SK-N-MC (cell line): ENCODE results near the gene ELOB.

ENCODE experiments used
- DNase-seq: peaks from one replicate; pipeline ENCODE4 v3.0.0-alpha.2; 2011; ENCODE audit warnings: low read depth, low spot score
- H3K27ac ChIP-seq: fragments of 200-600 bp; sonication (generic); 2 replicates; pipeline ENCODE4 v1.5.1; 2016; ENCODE audit warnings: mixed run types
- H3K36me3 ChIP-seq: fragments of 200-600 bp; sonication (generic); 2 replicates; pipeline ENCODE4 v1.6.1; 2017; ENCODE audit warnings: antibody characterized with exemption, low read length, mixed read lengths; ENCODE audit not compliant: insufficient read depth
- H3K4me3 ChIP-seq: fragments of 200-600 bp; sonication (generic); 2 replicates; pipeline ENCODE4 v1.5.1; 2016
- H3K9ac ChIP-seq: fragments of 200-600 bp; sonication (generic); 2 replicates; pipeline ENCODE4 v1.8.0; 2017; ENCODE audit warnings: mixed run types, mixed read lengths; ENCODE audit not compliant: insufficient read length
- H3K9me3 ChIP-seq: fragments of 200-600 bp; sonication (generic); 2 replicates; pipeline ENCODE4 v1.6.1; 2017; ENCODE audit warnings: low read depth, mild to moderate bottlenecking, antibody characterized with exemption, low read length, moderate library complexity, mixed read lengths
- EZH2 ChIP-seq: fragments of 200-600 bp; sonication (generic); IDR thresholded peaks from one replicate; pipeline ENCODE4 v1.6.1; 2017; ENCODE audit warnings: antibody characterized with exemption
- FOXP2 ChIP-seq: optimal IDR thresholded peaks from 2 replicates; pipeline ENCODE3; 2011; ENCODE audit warnings: mild to moderate bottlenecking, moderate library complexity; ENCODE audit not compliant: insufficient read depth; ENCODE audit errors: extremely low read length, control extremely low read depth
- POLR2AphosphoS5 ChIP-seq: IDR thresholded peaks from 2 replicates; pipeline ENCODE4 v1.6.1; 2012; ENCODE audit warnings: mild to moderate bottlenecking, low read depth, low read length, borderline replicate concordance

The ELOB gene

DNA sequence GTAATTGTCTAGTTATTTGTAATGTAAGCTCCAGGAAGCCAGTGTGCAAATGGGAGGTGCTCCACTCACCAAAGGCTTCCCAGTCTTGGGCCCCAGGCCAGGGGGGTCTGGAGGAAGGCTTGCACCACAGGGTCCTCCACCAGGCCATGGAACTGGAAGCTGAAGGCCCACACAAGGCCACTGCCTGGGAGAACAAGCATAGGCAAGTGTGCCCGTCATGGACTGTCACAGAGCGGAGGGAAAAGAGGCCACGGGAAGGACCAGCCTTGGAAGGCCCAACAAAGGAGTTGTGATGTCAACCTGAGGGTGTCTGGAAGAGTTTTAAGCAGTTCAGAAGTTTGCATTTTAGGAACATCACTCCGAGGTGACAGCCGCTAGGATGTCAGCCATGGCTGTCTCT, 27.6 kb downstream of the ELOB start:
- H3K4me3 ChIP-seq: no peak overlapping the region
- DNase-seq: no peak
- no peak overlapping the region for H3K27ac ChIP-seq
- no peak overlapping the region for H3K9ac ChIP-seq
- H3K9me3 ChIP-seq: no peaks in the 10 kb centered on the region
- peaks cover 12% of the 10 kb centered on the region for H3K36me3 ChIP-seq
- TF ChIP-seq EZH2 (no peak), FOXP2 (no peak), POLR2AphosphoS5 (no peak)

DNA sequence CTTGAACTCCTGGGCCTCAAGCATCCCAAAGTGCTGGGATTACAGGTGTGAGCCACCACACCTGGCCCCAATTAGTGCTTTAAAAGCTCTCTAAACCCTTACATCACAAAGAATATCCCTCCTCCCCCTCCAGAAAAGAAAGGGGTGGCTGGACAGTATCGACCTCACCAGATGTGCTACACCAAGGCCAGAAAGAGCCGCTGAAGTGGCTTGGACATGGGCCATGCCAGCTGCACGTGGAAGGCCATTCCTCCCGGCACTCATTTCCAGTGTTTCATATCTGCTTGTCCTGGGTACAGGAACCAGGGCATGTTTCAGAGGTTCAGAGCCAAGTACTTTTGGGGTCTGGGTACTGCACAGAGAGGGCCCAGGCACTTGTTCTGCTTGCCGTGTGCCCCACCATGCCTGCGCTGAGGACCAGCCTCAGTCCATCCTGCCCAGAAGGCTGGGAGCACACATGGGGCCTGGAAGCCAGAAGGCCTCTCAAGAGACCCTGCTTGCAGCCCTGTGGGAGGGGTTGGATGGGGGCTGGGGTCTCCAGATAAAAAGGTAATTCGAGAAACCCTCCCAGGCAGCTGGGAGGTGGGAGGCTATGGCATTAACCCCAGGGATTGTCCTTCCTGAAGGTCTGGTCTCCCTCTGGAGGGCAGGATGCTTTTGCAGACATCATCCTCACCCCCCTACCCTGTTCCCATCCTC, 28.2 kb downstream of the ELOB start:
- no peak overlapping the region for H3K27ac ChIP-seq
- DNase-seq: no peak
- TF ChIP-seq FOXP2 (no peak), EZH2 (no peak), POLR2AphosphoS5 (no peak)
- H3K36me3 ChIP-seq: peaks cover 6% of the 10 kb centered on the region
- no peak overlapping the region for H3K9ac ChIP-seq
- no peaks in the 10 kb centered on the region for H3K9me3 ChIP-seq
- H3K4me3 ChIP-seq: no peak overlapping the region

DNA sequence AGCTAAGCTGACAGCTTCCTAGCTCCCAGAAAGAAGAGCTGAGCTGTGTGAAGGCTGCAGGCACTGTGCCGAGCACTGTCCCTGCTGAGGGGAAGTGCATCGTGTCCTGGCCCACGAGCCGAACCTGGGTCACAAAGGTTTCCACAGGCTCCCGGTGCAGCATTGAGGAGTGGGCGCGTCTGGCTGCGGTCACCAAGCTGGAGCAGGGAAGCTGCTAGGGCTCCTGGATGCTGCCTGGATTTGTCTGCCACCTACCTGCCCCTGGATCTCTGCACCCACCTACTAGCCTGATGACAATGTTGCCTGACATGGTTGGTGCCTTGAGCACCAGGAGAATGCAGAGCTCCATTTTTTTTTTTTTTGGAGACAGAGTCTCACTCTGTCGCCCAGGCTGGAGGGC, 31.1 kb downstream of the ELOB start:
- DNase-seq: no peak
- H3K27ac ChIP-seq: no peak overlapping the region
- no peak overlapping the region for H3K9ac ChIP-seq
- H3K36me3 ChIP-seq: no peaks in the 10 kb centered on the region
- H3K4me3 ChIP-seq: no peak overlapping the region
- H3K9me3 ChIP-seq: no peaks in the 10 kb centered on the region
- no peak for TF ChIP-seq EZH2
- TF ChIP-seq POLR2AphosphoS5: no peak
- no peak for TF ChIP-seq FOXP2

DNA sequence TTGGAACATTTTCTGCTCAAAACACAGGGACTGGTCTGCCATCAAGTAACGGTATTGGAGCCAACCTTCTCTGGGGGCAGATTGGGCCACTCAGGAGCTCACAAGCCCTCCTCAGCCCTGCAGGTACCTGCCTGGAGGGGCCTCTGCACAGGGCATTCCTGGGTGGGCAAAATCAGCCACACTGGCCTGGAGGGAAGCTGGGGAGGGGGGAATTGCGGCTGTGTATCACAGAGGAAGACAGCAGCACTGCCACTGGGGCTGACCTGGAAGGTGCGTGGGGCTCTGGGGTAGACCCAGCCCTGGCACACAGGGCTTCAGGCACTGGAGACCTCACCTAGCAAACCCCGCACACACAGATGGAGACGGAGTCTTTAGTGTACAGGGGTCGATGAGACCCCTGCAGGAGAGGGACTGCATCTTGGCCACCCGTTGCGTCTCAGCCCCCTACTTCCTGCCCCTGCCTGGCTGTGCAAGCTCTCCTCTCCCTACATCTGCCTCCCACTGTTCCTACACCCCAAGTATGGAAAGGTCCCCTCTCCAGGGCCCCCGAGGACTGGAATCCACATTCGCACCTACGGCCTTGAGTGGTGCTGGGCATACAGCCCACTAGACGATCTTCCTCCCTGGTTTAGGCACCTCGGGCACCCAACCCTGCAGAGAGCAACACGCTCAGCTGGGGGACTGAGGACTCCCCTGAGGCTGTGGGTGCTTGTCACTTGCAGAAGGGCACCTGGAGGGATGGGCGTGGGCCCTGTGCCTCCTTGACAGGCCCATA, 31.8 kb downstream of the ELOB start:
- no peak for TF ChIP-seq POLR2AphosphoS5
- TF ChIP-seq FOXP2: no peak
- TF ChIP-seq EZH2: no peak

DNA sequence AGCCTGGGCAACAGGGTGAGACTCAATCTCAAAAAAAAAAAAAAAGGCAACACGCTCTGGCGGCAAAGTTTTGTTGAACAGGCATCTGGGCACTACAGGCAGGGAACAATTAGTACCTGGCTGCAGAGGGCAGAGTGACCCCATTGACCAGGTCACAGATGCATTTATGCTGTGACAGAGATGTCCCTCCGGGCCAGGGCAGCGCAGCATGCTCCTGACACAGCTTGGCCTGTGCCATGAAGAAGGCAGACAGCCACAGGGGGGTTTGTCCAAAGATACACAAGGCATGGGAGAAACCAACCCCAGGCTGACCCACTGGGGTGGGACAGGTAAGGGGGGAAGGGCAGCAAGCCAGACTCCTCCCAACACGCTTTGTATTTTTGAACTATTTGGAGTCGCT, 32.4 kb downstream of the ELOB start:
- no peak overlapping the region for H3K9ac ChIP-seq
- no peak for DNase-seq
- H3K27ac ChIP-seq: no peak overlapping the region
- no peaks in the 10 kb centered on the region for H3K36me3 ChIP-seq
- H3K9me3 ChIP-seq: no peaks in the 10 kb centered on the region
- no peak overlapping the region for H3K4me3 ChIP-seq
- TF ChIP-seq FOXP2: no peak
- no peak for TF ChIP-seq EZH2
- no peak for TF ChIP-seq POLR2AphosphoS5

More for the DNA sequence above, 31.8 kb downstream of the ELOB start:
- Histone ChIP-seq H3K9ac (no peak overlapping the region), H3K27ac (no peak overlapping the region), H3K4me3 (no peak overlapping the region), H3K9me3 (no peaks in the 10 kb centered on the region), H3K36me3 (no peaks in the 10 kb centered on the region)
- DNase-seq: no peak

DNA sequence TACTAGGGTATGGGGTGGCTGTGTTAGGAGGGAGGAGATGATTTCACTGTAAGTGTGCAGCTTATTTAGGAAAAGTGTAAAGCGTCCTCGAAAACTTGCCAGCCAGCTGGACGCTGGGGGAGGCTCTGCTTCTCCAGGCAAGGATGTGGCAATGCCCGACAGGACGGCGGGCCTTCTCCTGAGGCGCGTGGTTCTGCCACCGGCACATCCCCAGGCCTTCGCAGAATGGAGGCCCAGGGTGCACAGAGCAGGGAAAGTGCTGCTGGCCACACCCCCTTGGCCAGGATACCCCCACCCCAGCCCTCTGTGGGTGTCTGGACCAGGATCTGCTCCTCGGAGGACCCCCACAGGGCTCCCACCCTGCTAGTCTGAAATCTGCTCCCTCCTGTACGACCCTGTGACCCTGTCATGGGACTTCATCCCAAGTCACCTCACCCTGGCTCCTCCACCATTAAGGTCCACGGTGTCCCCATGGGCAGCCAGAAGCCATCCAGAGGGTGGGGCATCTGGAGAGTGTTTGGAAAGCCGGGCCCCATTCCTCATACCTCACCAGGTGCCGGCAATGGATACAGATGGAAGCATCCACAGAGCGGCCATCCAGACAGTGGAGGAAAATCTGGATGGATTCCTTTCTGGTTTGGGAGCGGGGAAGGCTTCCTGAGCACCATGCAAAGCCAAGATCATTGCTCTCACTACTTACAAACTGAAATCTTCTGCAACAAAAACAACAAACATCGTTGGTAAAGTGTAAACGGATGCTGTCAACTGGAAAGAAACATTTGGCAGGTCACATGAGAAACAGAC, 33.9 kb downstream of the ELOB start:
- no peaks in the 10 kb centered on the region for H3K9me3 ChIP-seq
- H3K4me3 ChIP-seq: no peak overlapping the region
- no peak overlapping the region for H3K27ac ChIP-seq
- H3K9ac ChIP-seq: no peak overlapping the region
- no peak for DNase-seq
- TF ChIP-seq EZH2: no peak
- TF ChIP-seq POLR2AphosphoS5: no peak
- TF ChIP-seq FOXP2: no peak
- H3K36me3 ChIP-seq: no peaks in the 10 kb centered on the region

DNA sequence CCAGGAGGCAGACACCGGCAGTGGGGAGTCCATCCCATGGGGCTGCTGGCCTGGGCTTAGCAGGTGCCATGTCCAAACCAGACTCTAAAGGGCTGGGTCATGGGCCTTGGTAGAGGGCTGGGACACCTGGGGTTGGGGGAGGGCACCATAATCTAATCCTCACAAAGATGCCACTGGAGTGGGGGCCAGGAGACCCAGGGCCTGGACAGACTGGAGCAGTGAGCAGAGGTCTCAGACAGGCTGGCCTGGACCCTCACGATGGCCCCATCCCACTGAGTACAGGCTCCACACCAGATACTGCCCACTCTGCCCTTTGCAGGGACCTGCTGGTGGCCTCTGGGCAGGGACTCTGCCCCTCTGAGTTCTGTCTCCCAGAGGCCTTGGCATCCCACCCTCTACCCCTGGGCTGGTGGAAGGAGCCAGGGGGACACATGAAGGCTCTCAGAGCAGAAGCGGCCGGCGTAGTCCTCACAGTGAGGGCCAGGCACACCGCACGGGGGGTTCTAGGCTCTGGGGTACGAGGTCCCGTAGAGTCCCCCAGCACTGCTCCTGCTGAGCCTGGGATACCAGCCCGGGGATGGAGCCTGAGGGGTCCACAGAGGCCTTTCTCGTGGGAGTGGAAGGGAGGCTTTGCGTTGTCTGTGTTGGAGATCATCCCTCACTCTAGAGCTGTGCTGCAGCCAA, 34.6 kb downstream of the ELOB start:
- TF ChIP-seq EZH2 (no peak), FOXP2 (no peak), POLR2AphosphoS5 (no peak)
- Histone ChIP-seq H3K27ac (no peak overlapping the region), H3K36me3 (no peaks in the 10 kb centered on the region), H3K9ac (no peak overlapping the region), H3K9me3 (no peaks in the 10 kb centered on the region), H3K4me3 (no peak overlapping the region)
- no peak for DNase-seq

DNA sequence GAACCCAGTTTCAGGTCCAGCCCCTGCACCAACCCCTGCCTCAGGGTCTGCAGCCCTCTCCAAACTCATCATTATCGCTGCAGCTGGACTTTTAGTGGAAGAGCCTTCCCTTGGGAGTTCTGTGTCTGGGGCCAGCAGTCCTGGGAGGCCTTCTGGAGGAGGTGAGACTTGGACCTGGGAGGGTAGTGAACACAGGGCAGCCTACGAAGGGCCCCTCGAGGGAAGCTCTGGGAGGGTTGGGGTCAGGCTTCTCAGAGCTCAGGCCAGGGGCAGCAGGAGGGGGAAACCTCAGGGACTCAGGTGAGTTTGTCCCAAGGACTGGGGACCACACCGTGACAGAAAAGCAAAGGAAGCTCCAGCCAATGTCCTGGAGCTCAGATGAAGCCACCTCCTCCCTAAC, 35.9 kb downstream of the ELOB start:
- TF ChIP-seq POLR2AphosphoS5 (no peak), EZH2 (no peak), FOXP2 (no peak)
- no peak for DNase-seq
- Histone ChIP-seq H3K9me3 (no peaks in the 10 kb centered on the region), H3K4me3 (no peak overlapping the region), H3K36me3 (no peaks in the 10 kb centered on the region), H3K9ac (no peak overlapping the region), H3K27ac (no peak overlapping the region)
